H7 (cell line): ENCODE results near the gene PARD3. TPM values are rescaled to one million over a fixed set of nuclear protein-coding genes. Genes with fewer than 3 reads are reported as not detected.
"Not testable (repeated sequence)": the region's sequence is repeated elsewhere in the genome, so short reads cannot be mapped to it uniquely, and the experiment has no call there.

Experiments
- DNase-seq: peaks from one replicate; pipeline ENCODE4 v3.0.0; 2012
- H3K27me3 ChIP-seq: 2 replicates; pipeline ENCODE4 v1.6.0; 2011; ENCODE audit warnings: mild to moderate bottlenecking, low read length; ENCODE audit not compliant: control insufficient read depth, insufficient read depth
- H3K36me3 ChIP-seq: replicated peaks from 2 replicates; pipeline ENCODE4 v1.5.1; 2011; ENCODE audit warnings: low read length; ENCODE audit not compliant: control insufficient read depth, insufficient read depth
- H3K4me3 ChIP-seq: 2 replicates; pipeline ENCODE4 v1.5.1; 2011; ENCODE audit warnings: low read depth, mild to moderate bottlenecking, control low read depth, low read length, moderate library complexity; ENCODE audit not compliant: insufficient read depth
- total RNA-seq: library from RNA; depleted of rRNA; stranded (reverse); fragments of >200 nt; shearing (Covaris generic); gene quantifications from 2 replicates; pipeline ENCODE4 v1.2.3, GENCODE V29; 2014

Gene PARD3
- total RNA-seq, 1 experiment from 2014 or later: 51.1 TPM

- not testable (repeated sequence) for H3K4me3 ChIP-seq, DNase-seq, H3K36me3 ChIP-seq, H3K27me3 ChIP-seq
Observed at GRCh38 chr10:34067741-34068140, 747.4 kb downstream of the PARD3 start.

- no peak for DNase-seq
- no peaks in the 10 kb centered on the region for H3K27me3 ChIP-seq
Observed at GRCh38 chr10:34063592-34063991, 751.5 kb downstream of the PARD3 start.

GRCh38 chr10:34061841-34062240 is 753.3 kb downstream of the PARD3 start:
- H3K4me3 ChIP-seq: no peak overlapping the region
- no peaks in the 10 kb centered on the region for H3K27me3 ChIP-seq
- no peaks in the 10 kb centered on the region for H3K36me3 ChIP-seq
- no peak for DNase-seq

More at GRCh38 chr10:34063592-34063991, 751.5 kb downstream of the PARD3 start:
- Histone ChIP-seq H3K4me3 (no peak overlapping the region), H3K36me3 (no peaks in the 10 kb centered on the region)
